ENCODE measurements around the gene KLF6. TPM values are rescaled to one million over a fixed set of nuclear protein-coding genes. Genes with fewer than 3 reads are reported as not detected.

Gene KLF6
- total RNA-seq, 1 experiment from 2014 or later, result 27.9 TPM

DNA sequence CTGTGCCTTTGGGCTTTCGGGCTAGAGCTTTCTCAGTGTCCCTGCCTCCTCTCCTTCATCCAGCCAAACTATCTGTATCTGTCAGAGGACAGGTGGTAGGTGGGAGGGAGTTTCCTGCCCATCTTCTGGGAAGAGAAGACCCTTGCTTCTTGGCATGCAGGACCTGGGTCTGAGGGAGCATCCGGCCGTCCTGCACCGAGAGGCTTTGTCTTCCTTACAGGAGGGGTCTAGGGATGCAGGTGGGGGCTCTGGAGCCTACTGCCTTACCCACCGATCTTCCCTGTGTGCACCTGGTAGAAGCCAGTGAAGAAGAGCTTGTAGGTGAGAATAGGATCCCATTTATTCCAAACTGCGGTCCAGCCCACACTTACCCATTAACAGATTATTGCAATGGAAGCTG is 5.8 kb upstream of the KLF6 start (continued):
- TF ChIP-seq, protein P1, sequence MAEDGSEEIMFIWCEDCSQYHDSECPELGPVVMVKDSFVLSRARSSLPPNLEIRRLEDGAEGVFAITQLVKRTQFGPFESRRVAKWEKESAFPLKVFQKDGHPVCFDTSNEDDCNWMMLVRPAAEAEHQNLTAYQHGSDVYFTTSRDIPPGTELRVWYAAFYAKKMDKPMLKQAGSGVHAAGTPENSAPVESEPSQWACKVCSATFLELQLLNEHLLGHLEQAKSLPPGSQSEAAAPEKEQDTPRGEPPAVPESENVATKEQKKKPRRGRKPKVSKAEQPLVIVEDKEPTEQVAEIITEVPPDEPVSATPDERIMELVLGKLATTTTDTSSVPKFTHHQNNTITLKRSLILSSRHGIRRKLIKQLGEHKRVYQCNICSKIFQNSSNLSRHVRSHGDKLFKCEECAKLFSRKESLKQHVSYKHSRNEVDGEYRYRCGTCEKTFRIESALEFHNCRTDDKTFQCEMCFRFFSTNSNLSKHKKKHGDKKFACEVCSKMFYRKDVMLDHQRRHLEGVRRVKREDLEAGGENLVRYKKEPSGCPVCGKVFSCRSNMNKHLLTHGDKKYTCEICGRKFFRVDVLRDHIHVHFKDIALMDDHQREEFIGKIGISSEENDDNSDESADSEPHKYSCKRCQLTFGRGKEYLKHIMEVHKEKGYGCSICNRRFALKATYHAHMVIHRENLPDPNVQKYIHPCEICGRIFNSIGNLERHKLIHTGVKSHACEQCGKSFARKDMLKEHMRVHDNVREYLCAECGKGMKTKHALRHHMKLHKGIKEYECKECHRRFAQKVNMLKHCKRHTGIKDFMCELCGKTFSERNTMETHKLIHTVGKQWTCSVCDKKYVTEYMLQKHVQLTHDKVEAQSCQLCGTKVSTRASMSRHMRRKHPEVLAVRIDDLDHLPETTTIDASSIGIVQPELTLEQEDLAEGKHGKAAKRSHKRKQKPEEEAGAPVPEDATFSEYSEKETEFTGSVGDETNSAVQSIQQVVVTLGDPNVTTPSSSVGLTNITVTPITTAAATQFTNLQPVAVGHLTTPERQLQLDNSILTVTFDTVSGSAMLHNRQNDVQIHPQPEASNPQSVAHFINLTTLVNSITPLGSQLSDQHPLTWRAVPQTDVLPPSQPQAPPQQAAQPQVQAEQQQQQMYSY (CRISPR knock-in tag; IDR thresholded peaks at IDR 0.05), result no peak
- no peak for TF ChIP-seq CREM (CRISPR knock-in tag; IDR thresholded peaks at IDR 0.05)
- no peak for TF ChIP-seq GRHL2 (CRISPR knock-in tag; IDR thresholded peaks at IDR 0.05; ENCODE audit: insufficient replicate concordance, severe bottlenecking)
- TF ChIP-seq, protein P2, sequence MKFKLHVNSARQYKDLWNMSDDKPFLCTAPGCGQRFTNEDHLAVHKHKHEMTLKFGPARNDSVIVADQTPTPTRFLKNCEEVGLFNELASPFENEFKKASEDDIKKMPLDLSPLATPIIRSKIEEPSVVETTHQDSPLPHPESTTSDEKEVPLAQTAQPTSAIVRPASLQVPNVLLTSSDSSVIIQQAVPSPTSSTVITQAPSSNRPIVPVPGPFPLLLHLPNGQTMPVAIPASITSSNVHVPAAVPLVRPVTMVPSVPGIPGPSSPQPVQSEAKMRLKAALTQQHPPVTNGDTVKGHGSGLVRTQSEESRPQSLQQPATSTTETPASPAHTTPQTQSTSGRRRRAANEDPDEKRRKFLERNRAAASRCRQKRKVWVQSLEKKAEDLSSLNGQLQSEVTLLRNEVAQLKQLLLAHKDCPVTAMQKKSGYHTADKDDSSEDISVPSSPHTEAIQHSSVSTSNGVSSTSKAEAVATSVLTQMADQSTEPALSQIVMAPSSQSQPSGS (CRISPR knock-in tag; IDR thresholded peaks at IDR 0.05; ENCODE audit: borderline replicate concordance, low read depth), result no peak
- TF ChIP-seq, protein P3, sequence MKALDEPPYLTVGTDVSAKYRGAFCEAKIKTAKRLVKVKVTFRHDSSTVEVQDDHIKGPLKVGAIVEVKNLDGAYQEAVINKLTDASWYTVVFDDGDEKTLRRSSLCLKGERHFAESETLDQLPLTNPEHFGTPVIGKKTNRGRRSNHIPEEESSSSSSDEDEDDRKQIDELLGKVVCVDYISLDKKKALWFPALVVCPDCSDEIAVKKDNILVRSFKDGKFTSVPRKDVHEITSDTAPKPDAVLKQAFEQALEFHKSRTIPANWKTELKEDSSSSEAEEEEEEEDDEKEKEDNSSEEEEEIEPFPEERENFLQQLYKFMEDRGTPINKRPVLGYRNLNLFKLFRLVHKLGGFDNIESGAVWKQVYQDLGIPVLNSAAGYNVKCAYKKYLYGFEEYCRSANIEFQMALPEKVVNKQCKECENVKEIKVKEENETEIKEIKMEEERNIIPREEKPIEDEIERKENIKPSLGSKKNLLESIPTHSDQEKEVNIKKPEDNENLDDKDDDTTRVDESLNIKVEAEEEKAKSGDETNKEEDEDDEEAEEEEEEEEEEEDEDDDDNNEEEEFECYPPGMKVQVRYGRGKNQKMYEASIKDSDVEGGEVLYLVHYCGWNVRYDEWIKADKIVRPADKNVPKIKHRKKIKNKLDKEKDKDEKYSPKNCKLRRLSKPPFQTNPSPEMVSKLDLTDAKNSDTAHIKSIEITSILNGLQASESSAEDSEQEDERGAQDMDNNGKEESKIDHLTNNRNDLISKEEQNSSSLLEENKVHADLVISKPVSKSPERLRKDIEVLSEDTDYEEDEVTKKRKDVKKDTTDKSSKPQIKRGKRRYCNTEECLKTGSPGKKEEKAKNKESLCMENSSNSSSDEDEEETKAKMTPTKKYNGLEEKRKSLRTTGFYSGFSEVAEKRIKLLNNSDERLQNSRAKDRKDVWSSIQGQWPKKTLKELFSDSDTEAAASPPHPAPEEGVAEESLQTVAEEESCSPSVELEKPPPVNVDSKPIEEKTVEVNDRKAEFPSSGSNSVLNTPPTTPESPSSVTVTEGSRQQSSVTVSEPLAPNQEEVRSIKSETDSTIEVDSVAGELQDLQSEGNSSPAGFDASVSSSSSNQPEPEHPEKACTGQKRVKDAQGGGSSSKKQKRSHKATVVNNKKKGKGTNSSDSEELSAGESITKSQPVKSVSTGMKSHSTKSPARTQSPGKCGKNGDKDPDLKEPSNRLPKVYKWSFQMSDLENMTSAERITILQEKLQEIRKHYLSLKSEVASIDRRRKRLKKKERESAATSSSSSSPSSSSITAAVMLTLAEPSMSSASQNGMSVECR (CRISPR knock-in tag; IDR thresholded peaks at IDR 0.05; ENCODE audit: borderline replicate concordance), result no peak
- TF ChIP-seq FOXJ3 (CRISPR knock-in tag; IDR thresholded peaks at IDR 0.05; ENCODE audit: borderline replicate concordance), result no peak
- TF ChIP-seq ELF4 (CRISPR knock-in tag; IDR thresholded peaks at IDR 0.05; ENCODE audit: low read depth), result no peak
- no peak for TF ChIP-seq SMAD4 (CRISPR knock-in tag; IDR thresholded peaks at IDR 0.05)
- no peak for TF ChIP-seq FOXP1 (CRISPR knock-in tag; IDR thresholded peaks at IDR 0.05; ENCODE audit: borderline replicate concordance)

DNA sequence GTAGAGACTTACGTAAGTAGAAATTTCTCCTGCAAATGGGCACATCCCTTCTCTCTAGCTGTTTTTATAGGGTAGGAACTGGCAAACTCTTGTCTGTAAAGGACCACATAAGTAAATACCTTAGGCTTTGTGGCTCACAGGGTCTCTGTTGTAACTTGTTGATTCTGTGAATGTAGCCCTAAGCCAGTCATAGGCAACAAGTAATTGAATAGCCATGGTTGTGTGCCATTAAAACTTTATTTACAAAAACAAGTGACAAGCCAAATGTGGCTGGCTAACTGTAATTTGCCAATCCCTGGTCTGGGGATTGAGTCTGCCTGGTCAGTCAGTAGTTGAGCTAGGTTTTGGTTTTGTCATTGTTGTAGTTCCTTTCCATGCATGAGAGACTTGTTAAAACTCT is 5.3 kb upstream of the KLF6 start:
- Mint-ChIP-seq H3K27ac (no peak overlapping the region), H3K36me3 (peaks cover 10% of the 10 kb centered on the region), H3K9me3 (peaks cover 18% of the 10 kb centered on the region), H3K4me1 (peaks cover 20% of the 10 kb centered on the region), H3K4me3 (no peak overlapping the region), H3K27me3 (ENCODE audit: low read depth) (no peaks in the 10 kb centered on the region; the same call in none of the 2 replicates)
- TF ChIP-seq CREB1 (CRISPR knock-in tag; IDR thresholded peaks at IDR 0.05) (no peak), ZNF423 (CRISPR knock-in tag; IDR thresholded peaks at IDR 0.05) (no peak), FOXP1 (CRISPR knock-in tag; IDR thresholded peaks at IDR 0.05; ENCODE audit: borderline replicate concordance) (no peak)
- TF ChIP-seq, protein P4, sequence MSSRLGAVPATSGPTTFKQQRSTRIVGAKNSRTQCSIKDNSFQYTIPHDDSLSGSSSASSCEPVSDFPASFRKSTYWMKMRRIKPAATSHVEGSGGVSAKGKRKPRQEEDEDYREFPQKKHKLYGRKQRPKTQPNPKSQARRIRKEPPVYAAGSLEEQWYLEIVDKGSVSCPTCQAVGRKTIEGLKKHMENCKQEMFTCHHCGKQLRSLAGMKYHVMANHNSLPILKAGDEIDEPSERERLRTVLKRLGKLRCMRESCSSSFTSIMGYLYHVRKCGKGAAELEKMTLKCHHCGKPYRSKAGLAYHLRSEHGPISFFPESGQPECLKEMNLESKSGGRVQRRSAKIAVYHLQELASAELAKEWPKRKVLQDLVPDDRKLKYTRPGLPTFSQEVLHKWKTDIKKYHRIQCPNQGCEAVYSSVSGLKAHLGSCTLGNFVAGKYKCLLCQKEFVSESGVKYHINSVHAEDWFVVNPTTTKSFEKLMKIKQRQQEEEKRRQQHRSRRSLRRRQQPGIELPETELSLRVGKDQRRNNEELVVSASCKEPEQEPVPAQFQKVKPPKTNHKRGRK (CRISPR knock-in tag; IDR thresholded peaks at IDR 0.05; ENCODE audit: borderline replicate concordance), result no peak
- TF ChIP-seq, protein P5, sequence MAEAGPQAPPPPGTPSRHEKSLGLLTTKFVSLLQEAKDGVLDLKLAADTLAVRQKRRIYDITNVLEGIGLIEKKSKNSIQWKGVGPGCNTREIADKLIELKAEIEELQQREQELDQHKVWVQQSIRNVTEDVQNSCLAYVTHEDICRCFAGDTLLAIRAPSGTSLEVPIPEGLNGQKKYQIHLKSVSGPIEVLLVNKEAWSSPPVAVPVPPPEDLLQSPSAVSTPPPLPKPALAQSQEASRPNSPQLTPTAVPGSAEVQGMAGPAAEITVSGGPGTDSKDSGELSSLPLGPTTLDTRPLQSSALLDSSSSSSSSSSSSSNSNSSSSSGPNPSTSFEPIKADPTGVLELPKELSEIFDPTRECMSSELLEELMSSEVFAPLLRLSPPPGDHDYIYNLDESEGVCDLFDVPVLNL (CRISPR knock-in tag; IDR thresholded peaks at IDR 0.05; ENCODE audit: borderline replicate concordance, low read depth), result no peak
- ATAC-seq, result no peak
- POLR2A ChIA-PET, result no interaction called here
- CTCF ChIA-PET, result no interaction called here
- DNase-seq (ENCODE audit: low spot score), result no peak
